Hippocampal formation (tissue), 2 donors: Measurements from ENCODE around the gene LKAAEAR1.

Experiments used
- DNase-seq, 2 donors: peaks; one replicate each; lab custom pipeline; 2025; lab: John Stamatoyannopoulos, UW

Gene LKAAEAR1

DNA sequence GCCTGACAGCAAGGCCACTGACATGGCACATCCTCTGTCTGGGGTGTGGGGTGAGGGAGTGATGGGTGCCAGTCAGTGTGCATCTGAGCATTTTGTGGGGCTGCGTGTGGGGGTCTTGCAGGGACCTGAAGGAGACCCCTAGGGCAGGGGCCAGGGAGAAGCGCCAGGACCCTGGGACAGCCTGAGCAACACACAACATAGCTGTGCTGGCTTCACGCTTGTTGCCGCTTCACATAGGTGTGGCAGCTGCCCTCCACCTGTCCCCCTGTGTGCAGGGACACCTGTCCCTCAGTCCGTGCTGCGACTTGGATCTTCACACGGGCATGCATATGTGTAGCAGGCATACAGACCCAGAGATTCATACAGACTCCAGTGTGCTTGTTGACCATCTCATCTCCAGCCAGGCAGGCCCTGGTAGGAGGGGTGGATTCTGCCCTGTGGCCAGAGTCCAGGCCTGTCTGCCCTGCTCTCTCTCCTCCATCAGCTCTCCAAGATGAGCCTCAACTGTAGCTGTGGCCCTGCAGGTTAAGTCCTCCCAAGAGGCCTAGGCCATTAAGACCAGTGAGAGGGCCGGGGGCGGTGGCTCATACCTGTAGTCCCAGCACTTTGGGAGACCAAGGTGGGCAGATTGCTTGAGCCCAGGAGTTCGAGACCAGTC is 26.3 kb upstream of the LKAAEAR1 start:
- no peak for DNase-seq

- DNase-seq: no peak
These were observed 25.7 kb upstream of the LKAAEAR1 start for GRCh38 chr20:64109831-64110391.

- no peak for DNase-seq
These were observed 24.8 kb upstream of the LKAAEAR1 start for GRCh38 chr20:64108731-64109681.

DNA sequence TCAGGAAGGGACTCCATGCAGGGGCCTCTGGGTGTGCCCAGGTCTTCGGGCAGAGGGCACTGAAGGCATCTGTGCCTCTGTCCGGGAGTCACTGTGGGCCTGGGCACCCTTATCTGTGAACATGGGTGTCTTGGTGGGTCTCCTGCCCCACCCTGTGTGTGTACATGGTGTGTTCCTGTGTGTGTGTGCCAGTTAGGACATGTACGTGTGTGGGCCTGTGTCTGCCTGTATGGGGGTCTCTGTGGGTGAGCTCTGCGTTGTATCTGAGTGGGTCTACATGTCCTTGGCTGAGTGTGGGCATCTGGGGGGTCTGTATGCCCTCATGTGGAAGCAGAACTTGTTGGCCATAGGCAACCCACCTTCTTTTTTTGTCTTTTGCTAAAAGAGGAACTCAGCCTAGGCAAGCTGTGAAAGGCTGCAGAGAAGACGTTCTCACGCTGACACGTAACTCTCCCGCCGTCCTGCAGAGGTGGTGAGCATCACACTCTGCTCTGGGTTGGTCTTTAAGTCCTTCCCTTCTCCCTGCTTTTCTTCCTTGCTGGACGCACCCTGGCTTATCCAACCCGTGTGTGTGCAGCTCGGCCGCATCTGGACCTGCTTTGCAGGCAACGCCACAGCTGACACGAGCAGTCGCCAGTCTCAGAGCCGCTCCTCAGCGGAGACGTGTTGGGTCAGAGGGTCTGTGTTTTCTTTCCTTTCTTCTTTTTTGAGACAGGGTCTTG is 23.7 kb upstream of the LKAAEAR1 start:
- no peak for DNase-seq

GRCh38 chr20:64106981-64107735 is 23.0 kb upstream of the LKAAEAR1 start, which contains the start of gene NPBWR2:
Gene NPBWR2, minus strand, starts transcription at chr20:64107565. Its CDS starts 734 bp downstream, at chr20:64106831.
- no peak for DNase-seq

GRCh38 chr20:64106435-64106961 is 22.3 kb upstream of the LKAAEAR1 start:
- no peak for DNase-seq

DNA sequence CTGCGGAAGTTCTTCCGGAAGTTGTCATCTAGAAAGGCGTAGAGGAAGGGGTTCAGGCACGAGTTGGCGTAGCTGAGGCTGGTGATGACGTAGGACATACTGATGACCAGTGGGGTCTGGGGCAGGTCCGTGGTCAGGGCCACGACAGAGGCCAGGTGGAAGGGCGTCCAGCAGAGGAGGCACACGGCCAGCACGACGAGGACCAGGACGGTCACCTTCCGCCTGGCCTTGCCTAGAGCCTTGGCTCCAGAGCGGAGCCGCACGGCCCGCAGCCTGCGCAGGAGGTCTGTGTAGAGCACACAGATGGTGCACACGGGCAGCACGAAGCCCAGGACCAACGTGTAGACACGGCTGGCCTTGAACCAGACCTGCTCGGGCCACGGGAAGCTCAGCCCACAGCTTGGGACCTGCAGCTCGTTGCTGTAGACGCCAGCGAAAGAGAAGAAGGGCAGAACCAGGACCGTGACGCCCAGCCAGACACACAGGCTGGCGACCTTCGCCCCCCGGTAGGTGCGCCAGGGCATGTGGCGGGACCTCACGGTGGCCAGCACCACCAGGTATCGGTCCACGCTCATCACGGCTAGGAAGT is 21.7 kb upstream of the LKAAEAR1 start:
- DNase-seq: no peak

GRCh38 chr20:64104667-64105451 is 20.7 kb upstream of the LKAAEAR1 start:
- no peak for DNase-seq

GRCh38 chr20:64103871-64104666 is 19.9 kb upstream of the LKAAEAR1 start:
- DNase-seq: no peak

DNA sequence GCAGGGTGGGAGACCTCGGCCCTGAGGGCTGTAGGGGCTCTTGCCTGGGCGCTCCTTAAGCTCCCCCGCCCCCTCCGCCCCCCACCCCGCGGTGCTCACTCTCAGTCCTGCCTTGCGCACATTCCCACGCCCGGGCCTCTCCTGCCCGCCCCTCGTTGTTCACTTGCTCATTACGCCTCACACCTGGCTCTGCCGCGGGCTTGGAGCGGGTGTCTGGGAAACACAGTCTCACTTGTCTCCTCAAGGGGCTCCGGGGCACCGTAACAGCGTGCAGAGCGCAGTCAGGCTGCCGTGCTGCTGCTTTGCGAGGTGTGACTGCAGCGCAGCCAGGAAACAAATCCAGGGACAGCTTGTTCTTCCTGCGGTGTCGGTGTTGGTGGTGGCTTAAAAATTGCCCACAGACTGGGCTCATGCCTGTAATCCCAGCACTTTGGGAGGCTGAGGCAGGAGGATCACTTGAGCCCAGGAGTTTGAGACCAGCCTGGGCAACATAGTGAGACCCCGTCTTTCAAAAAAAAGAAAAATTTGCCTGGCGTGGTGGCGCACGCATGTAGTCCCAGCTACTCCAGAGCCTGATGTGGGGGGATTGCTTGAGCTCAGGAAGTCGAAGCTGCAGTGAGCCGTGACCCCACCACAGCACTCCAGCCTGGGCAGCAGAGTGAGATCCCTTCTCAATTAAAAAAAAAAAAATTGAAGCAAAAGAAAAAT is 18.6 kb upstream of the LKAAEAR1 start:
- no peak for DNase-seq

DNA sequence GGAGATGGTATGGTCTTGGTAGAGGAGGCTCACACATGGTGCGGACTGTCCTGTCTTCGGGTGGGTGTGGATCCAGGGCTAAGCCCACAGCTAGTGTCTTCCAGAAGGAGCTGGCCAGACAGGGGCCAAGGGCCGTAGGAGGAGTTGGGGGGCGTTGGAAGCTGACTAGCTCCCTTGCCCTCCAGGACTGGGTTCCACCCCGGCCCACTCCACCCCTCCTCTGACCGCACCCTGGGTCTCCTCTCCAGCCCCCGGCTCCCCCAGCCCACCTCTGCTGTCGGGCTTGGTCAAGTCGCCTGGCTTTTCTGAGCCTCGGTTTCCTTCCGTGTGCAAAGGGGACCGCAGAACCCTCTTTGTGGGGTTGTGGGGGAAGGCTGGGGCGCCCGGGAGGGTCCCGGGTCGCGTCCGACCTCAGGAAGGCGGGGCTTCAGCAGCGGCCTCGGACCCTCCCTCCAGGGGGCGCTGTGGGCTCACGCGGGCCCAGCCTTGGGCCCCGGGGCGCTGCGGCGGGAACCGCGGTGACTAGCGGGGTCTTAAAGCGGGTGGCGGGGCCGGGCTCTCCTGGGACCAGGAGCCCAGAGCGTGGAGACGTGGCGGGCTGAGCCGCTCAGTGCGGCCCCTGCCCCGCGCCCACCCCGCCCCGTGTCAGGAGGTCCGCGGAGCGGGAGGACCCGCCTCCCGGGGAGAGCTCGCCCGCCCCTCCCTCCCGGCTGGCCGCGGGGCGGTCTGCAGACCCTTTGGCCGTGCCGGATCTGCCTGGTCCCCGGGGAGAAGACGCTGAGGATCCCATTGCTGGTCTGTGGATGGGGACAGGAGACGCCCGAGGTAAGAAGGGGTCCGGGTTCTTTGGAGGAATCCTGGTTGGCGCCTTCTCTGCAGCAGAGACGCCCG is 17.8 kb upstream of the LKAAEAR1 start:
- no peak for DNase-seq

DNA sequence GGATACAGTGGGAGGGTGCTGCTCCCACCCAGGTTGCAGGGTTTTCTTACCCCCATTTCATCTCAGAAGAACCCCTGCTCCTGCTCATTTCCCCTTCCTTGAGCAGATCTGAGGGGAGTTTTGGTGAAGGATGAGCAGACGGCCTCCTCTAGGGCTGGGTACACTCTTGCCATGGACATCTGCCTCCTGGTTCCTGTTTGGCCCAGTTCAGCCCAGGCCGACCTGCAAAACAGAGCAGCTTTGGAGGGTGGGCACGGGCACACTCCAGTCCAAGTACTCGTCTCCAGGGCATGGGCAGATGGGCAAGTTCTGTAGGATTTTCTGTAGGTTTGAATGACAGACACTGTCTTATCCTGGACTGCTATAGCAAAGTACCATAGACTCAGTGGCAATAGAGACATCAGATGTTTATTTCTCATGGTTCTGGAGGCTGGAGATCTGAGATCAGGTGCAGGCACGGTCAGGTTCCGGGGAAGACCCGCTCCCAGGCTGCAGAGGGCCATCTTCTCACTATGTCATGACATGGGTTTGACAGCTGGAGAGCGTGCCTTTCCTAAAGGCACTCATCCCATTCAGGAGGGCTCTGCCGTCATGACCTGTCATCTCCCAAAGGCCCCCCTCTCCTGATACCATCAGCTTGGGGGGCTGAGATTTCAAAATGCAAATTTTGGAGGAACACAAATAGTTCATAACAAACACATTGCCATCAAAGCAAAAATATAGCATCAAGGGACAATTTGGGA is 16.9 kb upstream of the LKAAEAR1 start:
- no peak for DNase-seq

DNA sequence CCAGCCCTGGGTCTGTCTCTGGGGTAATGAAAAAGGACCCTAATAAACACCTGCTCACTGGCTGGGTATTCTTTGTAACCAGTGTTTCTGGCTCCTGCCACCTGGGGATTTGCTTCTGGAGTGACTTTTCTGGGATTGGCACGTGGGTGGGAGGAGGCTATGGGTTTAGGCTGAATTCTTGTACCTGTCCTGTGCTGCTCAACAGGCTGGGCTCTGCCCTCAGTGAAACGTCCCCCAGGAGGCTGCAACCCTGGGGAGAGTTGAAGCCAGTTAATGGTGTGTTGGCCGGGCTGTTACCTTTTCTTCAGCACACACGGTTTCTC is 16.3 kb upstream of the LKAAEAR1 start:
- no peak for DNase-seq

DNA sequence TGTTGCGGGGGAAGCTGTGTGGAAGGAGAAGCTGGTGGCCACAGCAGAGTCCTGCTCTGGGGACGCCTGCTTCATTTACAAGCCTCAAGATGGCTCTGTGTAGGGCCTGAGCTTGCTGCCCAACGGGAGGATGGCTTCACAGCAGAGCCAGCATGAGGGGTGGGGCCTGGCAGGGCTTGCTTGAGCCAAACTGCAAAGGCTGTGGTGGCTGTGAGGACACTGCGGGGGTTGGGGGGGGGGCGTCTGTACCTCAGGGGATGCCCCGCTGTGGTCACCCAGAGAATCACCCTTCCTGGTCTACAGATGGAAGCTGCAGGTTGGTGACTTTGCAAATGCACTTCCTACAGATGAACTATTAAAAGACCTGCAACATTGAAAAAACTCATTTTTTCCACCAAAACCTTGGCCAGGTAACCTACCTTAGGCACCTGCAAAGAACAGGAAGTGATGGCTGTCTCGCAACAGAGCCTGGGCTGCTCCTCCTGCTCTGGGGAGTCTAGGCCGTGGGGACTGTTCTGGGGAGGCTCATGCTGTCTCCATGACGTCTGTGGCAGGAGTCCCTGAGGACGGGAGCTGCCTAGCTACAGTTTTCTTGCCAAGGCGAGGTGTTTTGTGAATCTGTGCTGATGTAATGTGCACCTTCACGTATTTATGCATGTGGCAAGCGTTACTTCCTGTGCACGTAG is 15.8 kb upstream of the LKAAEAR1 start:
- no peak for DNase-seq

DNA sequence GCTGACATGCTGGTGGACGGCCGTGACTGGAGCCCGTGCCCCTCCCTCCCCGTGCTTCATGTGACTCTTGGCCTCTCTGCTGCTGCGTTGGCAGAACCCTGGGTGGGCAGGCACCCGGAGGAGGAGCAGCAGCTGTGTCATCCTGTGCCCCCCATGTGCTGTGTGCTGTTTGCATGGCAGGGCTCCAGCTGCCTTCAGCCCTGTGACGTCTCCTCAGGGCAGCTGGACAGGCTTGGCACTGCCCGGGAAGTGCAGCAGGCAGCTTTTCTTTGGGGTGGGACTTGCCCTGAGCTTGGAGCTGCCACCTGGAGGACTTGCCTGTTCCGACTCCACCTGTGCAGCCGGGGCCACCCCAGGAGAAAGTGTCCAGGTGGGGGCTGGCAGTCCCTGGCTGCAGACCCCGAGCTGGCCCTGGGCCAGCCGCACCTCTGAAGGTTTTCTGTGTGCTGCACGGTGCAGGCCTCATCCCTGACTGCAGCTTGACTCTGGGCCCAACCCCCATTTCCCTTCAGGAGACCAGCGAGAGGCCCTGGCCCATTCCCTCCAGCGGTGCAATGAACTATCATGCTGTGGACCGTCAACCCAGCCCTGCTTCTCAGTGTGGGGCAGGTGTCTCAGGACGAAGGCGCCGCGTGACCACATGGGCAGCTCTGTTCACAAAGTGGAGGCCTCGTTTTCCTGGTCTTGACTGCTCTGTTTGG is 15.0 kb upstream of the LKAAEAR1 start:
- DNase-seq: no peak
